NT2/D1 (cell line): ENCODE data around the gene LRMDA.

Experiments
- SUZ12 ChIP-seq: IDR thresholded peaks from 2 replicates; pipeline ENCODE4 v1.6.1; 2011; ENCODE audit not compliant: insufficient read length, insufficient read depth; ENCODE audit errors: extremely low read depth
- YY1 ChIP-seq: IDR thresholded peaks from 2 replicates; pipeline ENCODE4 v1.6.1; 2011; ENCODE audit not compliant: insufficient read length, insufficient read depth
- ZNF274 ChIP-seq: IDR thresholded peaks from 2 replicates; pipeline ENCODE4 v1.6.1; 2011; ENCODE audit warnings: mild to moderate bottlenecking, low read depth, low read length

DNA sequence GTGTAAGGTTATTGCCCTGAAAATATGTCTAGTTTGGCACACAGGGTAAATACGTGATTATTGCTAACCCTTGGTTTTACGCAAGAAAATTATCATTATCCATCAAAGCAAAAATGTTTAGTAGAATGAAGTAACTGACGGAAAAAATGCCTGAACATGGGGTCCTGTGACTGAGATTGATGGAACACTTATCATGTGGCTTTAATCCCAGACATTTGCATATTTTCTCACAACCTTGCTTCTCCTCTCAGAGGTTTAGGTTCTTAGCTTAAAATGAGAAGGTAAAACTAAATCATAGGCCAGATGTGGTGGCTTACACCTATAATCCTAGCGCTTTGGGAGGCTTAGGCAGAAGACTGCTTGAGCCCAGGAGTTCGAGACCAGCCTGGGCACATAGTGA, 1010.7 kb downstream of the LRMDA start:
- no peak for TF ChIP-seq ZNF274
- TF ChIP-seq YY1, result no peak
- no peak for TF ChIP-seq SUZ12
